OCI-LY1 (cell line): ENCODE results near the gene MX1.

ENCODE experiments used
- EZH2 ChIP-seq: fragments of 200-600 bp; sonication (generic), shearing (Covaris generic); IDR thresholded peaks from 2 replicates; pipeline ENCODE4 v1.8.0; 2017; ENCODE audit warnings: borderline replicate concordance, mixed run types, mild to moderate bottlenecking, antibody characterized with exemption, low read length, moderate library complexity, mixed read lengths
- TF ChIP-seq, protein P1 (sequence below): fragments of 200-600 bp; sonication (generic), shearing (Covaris generic); IDR thresholded peaks from 2 replicates; pipeline ENCODE4 v1.5.1; 2017; ENCODE audit warnings: mild to moderate bottlenecking, antibody characterized with exemption, low read length, moderate library complexity, mixed read lengths

DNA sequence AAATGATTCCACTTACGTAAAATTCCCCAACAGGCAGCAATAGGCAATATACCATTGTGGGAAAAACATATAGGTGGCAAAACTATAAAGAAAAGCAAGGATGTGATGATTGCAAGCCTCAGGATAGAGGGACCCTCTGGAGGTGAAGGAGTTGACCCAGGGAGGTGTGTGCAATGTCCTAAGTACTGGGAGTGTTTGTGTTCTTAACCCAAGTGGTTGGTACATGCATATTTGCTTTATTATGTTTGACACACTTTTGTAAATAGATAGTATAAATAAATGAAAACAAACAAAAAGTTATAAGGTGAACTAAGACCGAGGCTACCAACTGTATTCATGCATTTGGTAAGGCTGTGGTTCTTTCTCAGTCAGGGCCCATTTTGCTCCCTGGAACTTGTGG is 7.5 kb downstream of the MX1 start:
- TF ChIP-seq EZH2: no peak
- TF ChIP-seq, protein P1, sequence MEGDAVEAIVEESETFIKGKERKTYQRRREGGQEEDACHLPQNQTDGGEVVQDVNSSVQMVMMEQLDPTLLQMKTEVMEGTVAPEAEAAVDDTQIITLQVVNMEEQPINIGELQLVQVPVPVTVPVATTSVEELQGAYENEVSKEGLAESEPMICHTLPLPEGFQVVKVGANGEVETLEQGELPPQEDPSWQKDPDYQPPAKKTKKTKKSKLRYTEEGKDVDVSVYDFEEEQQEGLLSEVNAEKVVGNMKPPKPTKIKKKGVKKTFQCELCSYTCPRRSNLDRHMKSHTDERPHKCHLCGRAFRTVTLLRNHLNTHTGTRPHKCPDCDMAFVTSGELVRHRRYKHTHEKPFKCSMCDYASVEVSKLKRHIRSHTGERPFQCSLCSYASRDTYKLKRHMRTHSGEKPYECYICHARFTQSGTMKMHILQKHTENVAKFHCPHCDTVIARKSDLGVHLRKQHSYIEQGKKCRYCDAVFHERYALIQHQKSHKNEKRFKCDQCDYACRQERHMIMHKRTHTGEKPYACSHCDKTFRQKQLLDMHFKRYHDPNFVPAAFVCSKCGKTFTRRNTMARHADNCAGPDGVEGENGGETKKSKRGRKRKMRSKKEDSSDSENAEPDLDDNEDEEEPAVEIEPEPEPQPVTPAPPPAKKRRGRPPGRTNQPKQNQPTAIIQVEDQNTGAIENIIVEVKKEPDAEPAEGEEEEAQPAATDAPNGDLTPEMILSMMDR: no peak
